HEK293T (cell line): ENCODE results near the gene NFYC.

Experiments
- CTCF ChIA-PET: fragments of 350-600 bp; formaldehyde crosslinking; extraction: SDS; loops from one replicate; lab custom pipeline; 2021; ENCODE audit warnings: antibody characterized with exemption, inconsistent platforms; lab: Yijun Ruan, JAX
- POLR2A ChIA-PET: fragments of 350-600 bp; formaldehyde crosslinking; extraction: SDS; loops from one replicate; lab custom pipeline; 2020; ENCODE audit warnings: antibody characterized with exemption, inconsistent platforms; lab: Yijun Ruan, JAX
- DNase-seq: peaks from one replicate; pipeline ENCODE4 v3.0.0; 2012; ENCODE audit warnings: mixed read lengths; ENCODE audit errors: extremely low spot score
- ARNT ChIP-seq: fragments of 450-650 bp; IDR thresholded peaks from 2 replicates; pipeline ENCODE4 v1.6.1; 2017; ENCODE audit warnings: mild to moderate bottlenecking
- BHLHE40 ChIP-seq: fragments of 450-650 bp; IDR thresholded peaks from 2 replicates; pipeline ENCODE4 v1.6.1; 2016; ENCODE audit warnings: mild to moderate bottlenecking, moderate library complexity, borderline replicate concordance
- CTBP1 ChIP-seq: fragments of 450-650 bp; IDR thresholded peaks from 2 replicates; pipeline ENCODE4 v1.6.1; 2016; ENCODE audit warnings: borderline replicate concordance
- ELF4 ChIP-seq: fragments of 450-650 bp; IDR thresholded peaks from 2 replicates; pipeline ENCODE4 v1.6.1; 2017; ENCODE audit warnings: antibody characterized with exemption
- FOXA1 ChIP-seq: fragments of 450-650 bp; IDR thresholded peaks from 2 replicates; pipeline ENCODE4 v1.6.1; 2016; ENCODE audit warnings: mild to moderate bottlenecking
- FOXK2 ChIP-seq: fragments of 450-650 bp; IDR thresholded peaks from 2 replicates; pipeline ENCODE4 v1.6.1; 2016; ENCODE audit warnings: mild to moderate bottlenecking
- FOXM1 ChIP-seq: fragments of 450-650 bp; IDR thresholded peaks from 2 replicates; pipeline ENCODE4 v1.6.1; 2017; ENCODE audit warnings: mild to moderate bottlenecking, borderline replicate concordance
- HDGF ChIP-seq: fragments of 450-650 bp; IDR thresholded peaks from 2 replicates; pipeline ENCODE4 v1.6.1; 2017; ENCODE audit warnings: antibody characterized with exemption, borderline replicate concordance
- L3MBTL2 ChIP-seq: fragments of 450-650 bp; conservative IDR thresholded peaks from 2 replicates; pipeline ENCODE4 v1.6.1; 2016; ENCODE audit warnings: mild to moderate bottlenecking
- LEF1 ChIP-seq: fragments of 450-650 bp; IDR thresholded peaks from 2 replicates; pipeline ENCODE4 v1.6.1; 2017; ENCODE audit warnings: mild to moderate bottlenecking, borderline replicate concordance
- NFRKB ChIP-seq: fragments of 450-650 bp; IDR thresholded peaks from 2 replicates; pipeline ENCODE4 v1.6.1; 2016; ENCODE audit warnings: mild to moderate bottlenecking, moderate library complexity
- PKNOX1 ChIP-seq: fragments of 450-650 bp; IDR thresholded peaks from 2 replicates; pipeline ENCODE4 v1.6.1; 2016
- SP1 ChIP-seq: fragments of 450-650 bp; IDR thresholded peaks from 2 replicates; pipeline ENCODE4 v1.6.1; 2017
- SUZ12 ChIP-seq: fragments of 450-650 bp; IDR thresholded peaks from 2 replicates; pipeline ENCODE4 v1.6.1; 2016; ENCODE audit warnings: mild to moderate bottlenecking
- TARDBP ChIP-seq: fragments of 450-650 bp; IDR thresholded peaks from 2 replicates; pipeline ENCODE4 v1.6.1; 2016
- ZNF384 ChIP-seq: fragments of 450-650 bp; IDR thresholded peaks from 2 replicates; pipeline ENCODE4 v1.6.1; 2016

The NFYC gene

GRCh38 chr1:40754201-40754600, 62.7 kb downstream of the NFYC start:
- ChIA-PET CTCF (interaction anchor here (0.9 kb wide), 1 partner anchor 20 kb away, joined by 3 read pairs; no protein-coding TSS in a partner anchor), POLR2A (no interaction called here)
- DNase-seq, result no peak

GRCh38 chr1:40755067-40755466, 63.6 kb downstream of the NFYC start:
- ChIA-PET POLR2A (interaction anchor here (1.0 kb wide), 1 partner anchor 51 kb away, joined by 3 read pairs; no protein-coding TSS in a partner anchor), CTCF (no interaction called here)
- DNase-seq, result no peak
- TF ChIP-seq FOXM1, result no peak
- no peak for TF ChIP-seq L3MBTL2
- TF ChIP-seq FOXK2, result no peak
- TF ChIP-seq ELF4, result no peak
- no peak for TF ChIP-seq PKNOX1
- no peak for TF ChIP-seq CTBP1
- no peak for TF ChIP-seq HDGF
- no peak for TF ChIP-seq FOXA1
- no peak for TF ChIP-seq BHLHE40

More at GRCh38 chr1:40754201-40754600, 62.7 kb downstream of the NFYC start:
- TF ChIP-seq ARNT (no peak), ELF4 (no peak), SP1 (no peak), CTBP1 (no peak), FOXM1 (no peak), SUZ12 (no peak), FOXA1 (no peak), HDGF (no peak), TARDBP (no peak), L3MBTL2 (no peak), ZNF384 (no peak), BHLHE40 (no peak), LEF1 (no peak), NFRKB (no peak), PKNOX1 (no peak), FOXK2 (no peak)

- no peak for TF ChIP-seq ZNF384
- TF ChIP-seq BHLHE40, result no peak
- no peak for TF ChIP-seq SP1
- no peak for TF ChIP-seq PKNOX1
- TF ChIP-seq ELF4, result no peak
- no peak for TF ChIP-seq FOXK2
- TF ChIP-seq TARDBP, result no peak
- no peak for TF ChIP-seq L3MBTL2
- no peak for TF ChIP-seq FOXM1
- TF ChIP-seq HDGF, result no peak
- DNase-seq, result no peak
- ChIA-PET CTCF (no interaction called here), POLR2A (interaction anchor here (3.4 kb wide), 1 partner anchor 65 kb away, joined by 14 read pairs; the partner anchor contains the start of gene NFYC)
These were observed 65.0 kb downstream of the NFYC start for GRCh38 chr1:40756523-40756922.

- POLR2A ChIA-PET, result interaction anchor here (3.4 kb wide), 1 partner anchor 65 kb away, joined by 14 read pairs; the partner anchor contains the start of gene NFYC
- TF ChIP-seq ELF4 (no peak), BHLHE40 (no peak), FOXA1 (no peak), L3MBTL2 (no peak), LEF1 (no peak), TARDBP (no peak), HDGF (no peak), FOXK2 (no peak), NFRKB (no peak), FOXM1 (no peak), SP1 (no peak), PKNOX1 (no peak), SUZ12 (no peak)
- CTCF ChIA-PET, result no interaction called here
- DNase-seq, result no peak
These were observed 65.6 kb downstream of the NFYC start for GRCh38 chr1:40757084-40757483.

GRCh38 chr1:40758004-40758403, 66.5 kb downstream of the NFYC start:
- ChIA-PET POLR2A (interaction anchor here (3.4 kb wide), 1 partner anchor 66 kb away, joined by 14 read pairs; the partner anchor contains the start of gene NFYC), CTCF (no interaction called here)
- DNase-seq, result no peak
- TF ChIP-seq LEF1 (no peak), TARDBP (no peak), ARNT (no peak), SUZ12 (no peak), PKNOX1 (no peak), FOXM1 (no peak), FOXK2 (no peak), FOXA1 (no peak), NFRKB (no peak), ZNF384 (no peak), ELF4 (no peak), CTBP1 (no peak), BHLHE40 (no peak), HDGF (no peak), SP1 (no peak), L3MBTL2 (no peak)
